Effector memory CD8-positive, alpha-beta T cell (primary cell): ENCODE results near the gene RETN.

Source experiments
- ATAC-seq: fragments of 150-1000 bp; cut with Tn5 transposase; replicated peaks from 2 replicates; pipeline ENCODE4 v1.10.0; 2021; ENCODE audit warnings: mild to moderate bottlenecking, moderate library complexity
- DNase-seq, 3 experiments: peaks; one replicate each; pipeline ENCODE4 v3.0.0; 2021
- H3K27ac Mint-ChIP-seq, 2 donors: one replicate each; pipeline ENCODE4 v1.8.0; 2022; ENCODE audit warnings: mild to moderate bottlenecking in 2 of 2, mixed read lengths in 2 of 2, moderate library complexity in 2 of 2
- H3K27me3 Mint-ChIP-seq, 2 donors: one replicate each; pipeline ENCODE4 v1.8.0; 2022; ENCODE audit warnings: mixed read lengths in 2 of 2
- H3K36me3 Mint-ChIP-seq: one replicate; pipeline ENCODE4 v1.8.0; 2022; ENCODE audit warnings: mild to moderate bottlenecking, moderate library complexity, mixed read lengths; ENCODE audit not compliant: insufficient read depth
- H3K4me1 Mint-ChIP-seq, 2 donors: one replicate each; pipeline ENCODE4 v1.8.0; 2022; ENCODE audit warnings: low read depth in 2 of 2, mixed read lengths in 2 of 2
- H3K4me3 Mint-ChIP-seq, 2 donors: one replicate each; pipeline ENCODE4 v1.8.0; 2022; ENCODE audit warnings: mild to moderate bottlenecking in 2 of 2, mixed read lengths in 2 of 2, moderate library complexity in 2 of 2
- H3K9me3 Mint-ChIP-seq, 2 donors: one replicate each; pipeline ENCODE4 v1.8.0; 2022; ENCODE audit warnings: mixed read lengths in 2 of 2

The RETN gene

GRCh38 chr19:7677669-7678311 lies 8.9 kb downstream of the RETN start:
- Mint-ChIP-seq H3K36me3 (peaks cover 33% of the 10 kb centered on the region), H3K4me1 (peaks cover 27 to 40% of the 10 kb centered on the region in 2 donors), H3K27ac (peak overlapping the region in 1 of 2 donors; percentile 57), H3K27me3 (peaks cover 49 to 63% of the 10 kb centered on the region in 2 donors), H3K9me3 (no peaks in the 10 kb centered on the region), H3K4me3 (no peak overlapping the region)
- ATAC-seq: no peak
- DNase-seq: no peak

- no peaks in the 10 kb centered on the region for H3K9me3 Mint-ChIP-seq
- H3K27me3 Mint-ChIP-seq: peaks cover 36 to 49% of the 10 kb centered on the region in 2 donors
- peak; percentile 65 for ATAC-seq
- peaks cover 42% of the 10 kb centered on the region for H3K36me3 Mint-ChIP-seq
- H3K4me3 Mint-ChIP-seq: peak overlapping the region; percentile 56 to 65
- H3K27ac Mint-ChIP-seq: peak overlapping the region; percentile 28 to 67
- H3K4me1 Mint-ChIP-seq: peaks cover 28 to 40% of the 10 kb centered on the region in 2 donors
- peak; percentile 54 to 58 (median 56) for DNase-seq
Measured at GRCh38 chr19:7678971-7679751, 10.3 kb downstream of the RETN start.

GRCh38 chr19:7679771-7680605 lies 11.1 kb downstream of the RETN start:
- H3K36me3 Mint-ChIP-seq: peaks cover 45% of the 10 kb centered on the region
- H3K4me3 Mint-ChIP-seq: peak overlapping the region; percentile 65 to 94
- H3K9me3 Mint-ChIP-seq: no peaks in the 10 kb centered on the region
- peaks cover 28 to 40% of the 10 kb centered on the region in 2 donors for H3K4me1 Mint-ChIP-seq
- peak overlapping the region; percentile 28 to 67 for H3K27ac Mint-ChIP-seq
- DNase-seq (no peak), ATAC-seq (no peak)
- H3K27me3 Mint-ChIP-seq: peaks cover 31 to 45% of the 10 kb centered on the region in 2 donors

- peak; percentile 68 for ATAC-seq
- peaks cover 28 to 40% of the 10 kb centered on the region in 2 donors for H3K27me3 Mint-ChIP-seq
- H3K36me3 Mint-ChIP-seq: peaks cover 48% of the 10 kb centered on the region
- peak within 1 kb of the TSS; percentile 94 to 95 for H3K4me3 Mint-ChIP-seq
- H3K9me3 Mint-ChIP-seq: no peaks in the 10 kb centered on the region
- peak; percentile 80 to 89 (median 87) for DNase-seq
- H3K27ac Mint-ChIP-seq: peak within 1 kb of the TSS; percentile 92 to 96
- H3K4me1 Mint-ChIP-seq: peaks cover 33 to 40% of the 10 kb centered on the region in 2 donors
Measured at GRCh38 chr19:7680606-7681339, 11.9 kb downstream of the RETN start, which contains the start of gene TRAPPC5. TSS of gene TRAPPC5 (plus strand) at chr19:7680833. CDS start at chr19:7682254, 1,421 bp downstream.

- H3K27me3 Mint-ChIP-seq: peaks cover 20 to 32% of the 10 kb centered on the region in 2 donors
- peak; percentile 76 to 84 (median 78) for DNase-seq
- H3K4me1 Mint-ChIP-seq: peaks cover 33 to 38% of the 10 kb centered on the region in 2 donors
- ATAC-seq: peak; percentile 55
- peaks cover 50% of the 10 kb centered on the region for H3K36me3 Mint-ChIP-seq
- H3K9me3 Mint-ChIP-seq: no peaks in the 10 kb centered on the region
- peak overlapping the region; percentile 92 to 96 for H3K27ac Mint-ChIP-seq
- H3K4me3 Mint-ChIP-seq: peak overlapping the region; percentile 94 to 95
Measured at GRCh38 chr19:7681340-7682174, 12.7 kb downstream of the RETN start.

GRCh38 chr19:7682175-7682855 lies 13.5 kb downstream of the RETN start:
- peaks cover 13 to 25% of the 10 kb centered on the region in 2 donors for H3K27me3 Mint-ChIP-seq
- H3K4me3 Mint-ChIP-seq: peak overlapping the region; percentile 94 to 95
- DNase-seq: no peak
- H3K36me3 Mint-ChIP-seq: peaks cover 50% of the 10 kb centered on the region
- H3K9me3 Mint-ChIP-seq: no peaks in the 10 kb centered on the region
- peak overlapping the region in 1 of 2 donors; percentile 96 for H3K27ac Mint-ChIP-seq
- ATAC-seq: no peak
- H3K4me1 Mint-ChIP-seq: peaks cover 33 to 34% of the 10 kb centered on the region in 2 donors

GRCh38 chr19:7685546-7686445 lies 16.9 kb downstream of the RETN start:
- Mint-ChIP-seq H3K27me3 (no peaks in the 10 kb centered on the region), H3K4me3 (no peak overlapping the region), H3K4me1 (peaks cover 12 to 19% of the 10 kb centered on the region in 2 donors), H3K9me3 (no peaks in the 10 kb centered on the region), H3K27ac (no peak overlapping the region), H3K36me3 (peaks cover 42% of the 10 kb centered on the region)
- ATAC-seq: no peak
- no peak for DNase-seq

- ATAC-seq: no peak
- H3K4me1 Mint-ChIP-seq: peaks cover 5 to 9% of the 10 kb centered on the region in 2 donors
- no peaks in the 10 kb centered on the region for H3K27me3 Mint-ChIP-seq
- H3K36me3 Mint-ChIP-seq: peaks cover 31% of the 10 kb centered on the region
- DNase-seq: no peak
- H3K27ac Mint-ChIP-seq: no peak overlapping the region
- H3K4me3 Mint-ChIP-seq: no peak overlapping the region
- H3K9me3 Mint-ChIP-seq: no peaks in the 10 kb centered on the region
Measured at GRCh38 chr19:7687177-7687576, 18.3 kb downstream of the RETN start.

GRCh38 chr19:7689165-7689564 lies 20.3 kb downstream of the RETN start:
- peaks cover 18% of the 10 kb centered on the region for H3K36me3 Mint-ChIP-seq
- no peaks in the 10 kb centered on the region for H3K9me3 Mint-ChIP-seq
- no peak overlapping the region for H3K4me3 Mint-ChIP-seq
- DNase-seq (no peak), ATAC-seq (no peak)
- H3K4me1 Mint-ChIP-seq: peaks cover 0 to 4% of the 10 kb centered on the region in 2 donors
- H3K27ac Mint-ChIP-seq: no peak overlapping the region
- H3K27me3 Mint-ChIP-seq: no peaks in the 10 kb centered on the region

- H3K9me3 Mint-ChIP-seq: no peaks in the 10 kb centered on the region
- DNase-seq (peak; percentile 32 to 41 (median 35)), ATAC-seq (peak; percentile 23)
- peaks cover 15% of the 10 kb centered on the region for H3K36me3 Mint-ChIP-seq
- H3K27ac Mint-ChIP-seq: no peak overlapping the region
- H3K27me3 Mint-ChIP-seq: no peaks in the 10 kb centered on the region
- no peaks in the 10 kb centered on the region for H3K4me1 Mint-ChIP-seq
- no peak overlapping the region for H3K4me3 Mint-ChIP-seq
Measured at GRCh38 chr19:7690779-7691258, 22.0 kb downstream of the RETN start.

GRCh38 chr19:7691497-7691896 lies 22.6 kb downstream of the RETN start:
- Mint-ChIP-seq H3K27me3 (peaks cover 2% of the 10 kb centered on the region in 2 donors), H3K9me3 (no peaks in the 10 kb centered on the region), H3K4me1 (no peaks in the 10 kb centered on the region), H3K36me3 (peaks cover 13% of the 10 kb centered on the region), H3K4me3 (no peak overlapping the region), H3K27ac (no peak overlapping the region)
- DNase-seq (peak; percentile 52 to 62 (median 54)), ATAC-seq (peak; percentile 55)
